A549 (cell line): ENCODE data around the gene ISM1. TPM values are rescaled to one million over a fixed set of nuclear protein-coding genes. Genes with fewer than 3 reads are reported as not detected.

Experiments
- ATAC-seq, 2 experiments: fragments of 200-7000 bp in 1 of 2; fragments of >200 bp in 1 of 2; cut with Nextera tagmentation in 1 of 2; cut with Tn5 transposase in 1 of 2; 3 replicates each; pipeline versions ENCODE4 v1.8.0 to v1.9.1; 2018 to 2020; ENCODE audit warnings: mild to moderate bottlenecking in 1 of 2, moderate library complexity in 1 of 2
- CTCF ChIA-PET: fragments of 300-600 bp; sonication (Branson Sonifier 250); formaldehyde crosslinking; extraction: SDS; loops from one replicate; lab custom pipeline; 2021; ENCODE audit warnings: antibody characterized with exemption, inconsistent platforms; lab: Yijun Ruan, JAX
- POLR2A ChIA-PET: fragments of 350-600 bp; formaldehyde crosslinking; extraction: SDS; loops from one replicate; lab custom pipeline; 2021; ENCODE audit warnings: antibody characterized with exemption, inconsistent platforms; lab: Yijun Ruan, JAX
- DNase-seq, 2 experiments: peaks; one replicate each; pipeline versions ENCODE4 v3.0.0 to v3.0.0-alpha.2; 2011 to 2016; ENCODE audit warnings: low read depth in 1 of 2, low spot score in 1 of 2
- FAIRE-seq: peaks from 2 replicates; lab custom pipeline; 2011; peaks lifted over from hg19 to GRCh38; lab: Jason Lieb, UNC
- H3K27ac ChIP-seq, 2 experiments: fragments of >200 bp; sonication (Bioruptor Twin); formaldehyde crosslinking; 3 replicates each; pipeline ENCODE4 v1.5.1; 2016 to 2017
- H3K4me1 ChIP-seq: fragments of >200 bp; sonication (Bioruptor Twin); formaldehyde crosslinking; 3 replicates; pipeline ENCODE4 v1.6.1; 2016
- H3K4me2 ChIP-seq: fragments of >200 bp; sonication (Bioruptor Twin); formaldehyde crosslinking; 3 replicates; pipeline ENCODE4 v1.6.1; 2016
- H3K4me3 ChIP-seq: fragments of >200 bp; sonication (Bioruptor Twin); formaldehyde crosslinking; 3 replicates; pipeline ENCODE4 v1.5.1; 2016
- H3K9me3 ChIP-seq: fragments of >200 bp; sonication (Bioruptor Twin); formaldehyde crosslinking; 3 replicates; pipeline ENCODE4 v1.6.1; 2016
- BHLHE40 ChIP-seq: IDR thresholded peaks from 2 replicates; pipeline ENCODE4 v1.6.1; 2012; ENCODE audit warnings: low read depth, low read length, inconsistent platforms
- CBX8 ChIP-seq: fragments of 200-600 bp; sonication (generic); IDR thresholded peaks from 2 replicates; pipeline ENCODE4 v1.6.1; 2016
- E2F6 ChIP-seq: IDR thresholded peaks from 2 replicates; pipeline ENCODE4 v1.6.1; 2012; ENCODE audit warnings: low read depth, borderline replicate concordance
- EHMT2 ChIP-seq: fragments of 200-600 bp; sonication (generic); IDR thresholded peaks from 2 replicates; pipeline ENCODE4 v1.6.1; 2016; ENCODE audit warnings: antibody characterized with exemption, low read depth, mild to moderate bottlenecking, moderate library complexity
- ELK1 ChIP-seq: fragments of 150-350 bp; IDR thresholded peaks from 2 replicates; pipeline ENCODE4 v1.6.1; 2014; ENCODE audit warnings: low read depth, mild to moderate bottlenecking, low read length
- EP300 ChIP-seq, 2 experiments: fragments of >200 bp; sonication (Bioruptor Twin); formaldehyde crosslinking; IDR thresholded peaks; 2 replicates in 1 of 2; 3 replicates in 1 of 2; pipeline ENCODE4 v1.6.1; 2016 to 2017
- HES2 ChIP-seq: fragments of >200 bp; sonication (Bioruptor Twin); formaldehyde crosslinking; IDR thresholded peaks from 2 replicates; pipeline ENCODE4 v1.6.1; 2016
- HEYL ChIP-seq: fragments of 250-450 bp; sonication (Bioruptor Pico); IDR thresholded peaks from 2 replicates; pipeline ENCODE4 v1.8.0; 2021; ENCODE audit warnings: mild to moderate bottlenecking, moderate library complexity
- HMGXB4 ChIP-seq: fragments of 250-450 bp; sonication (Bioruptor Pico); IDR thresholded peaks from 2 replicates; pipeline ENCODE4 v1.5.0; 2021; ENCODE audit warnings: mild to moderate bottlenecking, moderate library complexity, borderline replicate concordance
- HOXB13 ChIP-seq: fragments of 250-450 bp; sonication (Bioruptor Pico); IDR thresholded peaks from 2 replicates; pipeline ENCODE4 v1.5.0; 2020; ENCODE audit warnings: low read depth, mild to moderate bottlenecking, moderate library complexity
- JUNB ChIP-seq: fragments of >200 bp; sonication (Bioruptor Twin); formaldehyde crosslinking; IDR thresholded peaks from 2 replicates; pipeline ENCODE4 v1.6.1; 2016
- KDM1A ChIP-seq: fragments of 200-600 bp; sonication (generic); IDR thresholded peaks from 2 replicates; pipeline ENCODE4 v1.6.1; 2016; ENCODE audit warnings: low read depth, mild to moderate bottlenecking
- KDM5A ChIP-seq: fragments of 200-600 bp; sonication (generic); IDR thresholded peaks from 2 replicates; pipeline ENCODE4 v1.6.1; 2016; ENCODE audit warnings: antibody characterized with exemption, mild to moderate bottlenecking
- MAFK ChIP-seq: fragments of 450-650 bp; IDR thresholded peaks from 2 replicates; pipeline ENCODE4 v1.6.1; 2014; ENCODE audit not compliant: partially characterized antibody
- MAX ChIP-seq: IDR thresholded peaks from 2 replicates; pipeline ENCODE4 v1.6.1; 2012
- MAZ ChIP-seq: fragments of 150-350 bp; IDR thresholded peaks from 2 replicates; pipeline ENCODE4 v1.6.1; 2014; ENCODE audit warnings: antibody characterized with exemption, low read depth, low read length, borderline replicate concordance
- MYC ChIP-seq: IDR thresholded peaks from 2 replicates; pipeline ENCODE4 v1.6.1; 2012; ENCODE audit warnings: mild to moderate bottlenecking, inconsistent platforms, low read length, improper control_type of control experiment, borderline replicate concordance
- NFE2L2 ChIP-seq: fragments of 150-350 bp; conservative IDR thresholded peaks from 2 replicates; pipeline ENCODE4 v1.6.1; 2014; ENCODE audit warnings: low read length
- NR3C1 ChIP-seq: fragments of >200 bp; sonication (Bioruptor Twin); formaldehyde crosslinking; IDR thresholded peaks from 3 replicates; pipeline ENCODE4 v1.6.1; 2017
- POLR2A ChIP-seq: IDR thresholded peaks from 2 replicates; pipeline ENCODE4 v1.6.1; 2012; ENCODE audit warnings: mild to moderate bottlenecking, low read length
- POLR2AphosphoS2 ChIP-seq: conservative IDR thresholded peaks from 2 replicates; pipeline ENCODE4 v1.6.1; 2012; ENCODE audit warnings: low read length, improper control_type of control experiment, inconsistent platforms
- RFX5 ChIP-seq: fragments of 450-650 bp; IDR thresholded peaks from 2 replicates; pipeline ENCODE4 v1.7.1; 2014; ENCODE audit warnings: antibody characterized with exemption, mild to moderate bottlenecking, moderate library complexity
- RNF2 ChIP-seq: fragments of 200-600 bp; sonication (generic); IDR thresholded peaks from 2 replicates; pipeline ENCODE4 v1.6.1; 2016; ENCODE audit warnings: low read depth, mild to moderate bottlenecking, antibody characterized with exemption, moderate library complexity, borderline replicate concordance
- TP53 ChIP-seq: fragments of 250-450 bp; sonication (Bioruptor Pico); IDR thresholded peaks from 2 replicates; pipeline ENCODE4 v1.5.0; 2021; ENCODE audit warnings: mild to moderate bottlenecking, moderate library complexity
- ZC3H11A ChIP-seq: fragments of 450-650 bp; IDR thresholded peaks from 2 replicates; pipeline ENCODE4 v1.6.1; 2014; ENCODE audit warnings: antibody characterized with exemption, mild to moderate bottlenecking
- ZFP36 ChIP-seq: fragments of 450-650 bp; IDR thresholded peaks from 2 replicates; pipeline ENCODE4 v1.6.1; 2014; ENCODE audit warnings: borderline replicate concordance; ENCODE audit not compliant: partially characterized antibody
- WGBS: methylation state at CpG from one replicate; pipeline ENCODE4 v1.1.6; 2017; ENCODE audit errors: missing lambda C conversion rate; 5-methylcytosine and 5-hydroxymethylcytosine counted together
- polyA plus RNA-seq, 4 experiments: library from polyadenylated mRNA; depleted of rRNA in 3 of 4; stranded (reverse); fragments of >200 nt; fragmentation: RNase III in 1 of 4; extraction: RNeasy Plus Mini Kit Qiagen cat#74134 plus additional on column Dnase treatment in 1 of 4; gene quantifications; 2 replicates in 3 of 4; 3 replicates in 1 of 4; pipeline ENCODE4 v1.2.3, GENCODE V29; 2011 to 2017

ISM1 gene
- polyA plus RNA-seq, 2 of the 4 experiments (the other 2 are of a cell fraction) = 0.18 to 0.39 TPM

GRCh38 chr20:13340088-13340487, 119.0 kb downstream of the ISM1 start:
- peak overlapping the region; percentile 96 to 98 for H3K27ac ChIP-seq
- ATAC-seq (no peak), DNase-seq (peak in 1 of 2 experiments; percentile 29), FAIRE-seq (no peak)
- H3K4me3 ChIP-seq = no peak overlapping the region
- peak overlapping the region; percentile 55 for H3K4me2 ChIP-seq
- TF ChIP-seq ZFP36 (no peak), JUNB (no peak), TP53 (CRISPR knock-in tag) (no peak), RFX5 (no peak), HOXB13 (CRISPR knock-in tag) (no peak), ZC3H11A (no peak), MAZ (no peak), KDM1A (no peak), BHLHE40 (no peak), KDM5A (no peak), POLR2AphosphoS2 (no peak), EP300 (IDR thresholded peaks at IDR 0.05) (no peak), CBX8 (no peak)
- ChIA-PET CTCF (interaction anchor here (0.9 to 4.3 kb wide), 4 partner anchors 8 to 208 kb away, joined by 3 to 23 read pairs (median 4); no protein-coding TSS in a partner anchor), POLR2A (interaction anchor here (0.6 kb wide), 1 partner anchor 449 kb away, joined by 3 read pairs; no protein-coding TSS in a partner anchor)
- WGBS = 79% methylated on average over 2 of the region's 2 CpGs
- H3K4me1 ChIP-seq = peaks cover 55% of the 10 kb centered on the region
- H3K9me3 ChIP-seq = peaks cover 4% of the 10 kb centered on the region; the same call in 1 of the 3 replicates

GRCh38 chr20:13341737-13342393, 120.8 kb downstream of the ISM1 start:
- DNase-seq (no peak), FAIRE-seq (no peak), ATAC-seq (no peak)
- H3K27ac ChIP-seq = peak overlapping the region in 1 of 2 experiments; percentile 69; a peak in 3 of 6 replicates
- WGBS = 83% methylated on average over 9 of the region's 9 CpGs
- H3K9me3 ChIP-seq = 0 out of 3 replicates have a peak, but pooled peaks cover 4% of the 10 kb centered on the region
- no peak overlapping the region for H3K4me2 ChIP-seq
- no peak overlapping the region for H3K4me3 ChIP-seq
- CTCF ChIA-PET = interaction anchor here (0.8 to 4.3 kb wide), 4 partner anchors 11 to 204 kb away, joined by 3 to 23 read pairs (median 3); no protein-coding TSS in a partner anchor
- POLR2A ChIA-PET = no interaction called here
- peaks cover 42% of the 10 kb centered on the region for H3K4me1 ChIP-seq
- TF ChIP-seq BHLHE40 (no peak), KDM5A (no peak), POLR2A (no peak), HES2 (no peak), ELK1 (no peak), MAX (no peak), POLR2AphosphoS2 (no peak), MYC (no peak), NFE2L2 (no peak), NR3C1 (no peak), RNF2 (no peak)

GRCh38 chr20:13342469-13343242, 121.6 kb downstream of the ISM1 start:
- Histone ChIP-seq H3K4me3 (no peak overlapping the region), H3K9me3 (0 out of 3 replicates have a peak, but pooled peaks cover 4% of the 10 kb centered on the region), H3K4me2 (no peak overlapping the region), H3K27ac (peak overlapping the region; percentile 6 to 69; a peak in 3 of 6 replicates), H3K4me1 (peaks cover 34% of the 10 kb centered on the region)
- DNase-seq (no peak), FAIRE-seq (no peak), ATAC-seq (no peak)
- ChIA-PET CTCF (interaction anchor here (1.4 to 4.3 kb wide), 2 partner anchors 18 to 203 kb away, joined by 3 to 23 read pairs; no protein-coding TSS in a partner anchor), POLR2A (no interaction called here)
- 90% methylated on average over 12 of the region's 12 CpGs for WGBS
- TF ChIP-seq EHMT2 (no peak), HMGXB4 (CRISPR knock-in tag) (no peak), MAFK (no peak), NFE2L2 (no peak), HEYL (CRISPR knock-in tag) (no peak), POLR2AphosphoS2 (no peak), HES2 (no peak), BHLHE40 (no peak), E2F6 (no peak), NR3C1 (no peak), POLR2A (no peak)
